CD4-positive, alpha-beta T cell treated with Interleukin-10 for 1 hour (primary cell): Measurements from ENCODE around the gene LOXHD1.

Experiments used
- DNase-seq: peaks from one replicate; pipeline ENCODE4 v3.0.0-alpha.2; 2020

The LOXHD1 gene

DNA sequence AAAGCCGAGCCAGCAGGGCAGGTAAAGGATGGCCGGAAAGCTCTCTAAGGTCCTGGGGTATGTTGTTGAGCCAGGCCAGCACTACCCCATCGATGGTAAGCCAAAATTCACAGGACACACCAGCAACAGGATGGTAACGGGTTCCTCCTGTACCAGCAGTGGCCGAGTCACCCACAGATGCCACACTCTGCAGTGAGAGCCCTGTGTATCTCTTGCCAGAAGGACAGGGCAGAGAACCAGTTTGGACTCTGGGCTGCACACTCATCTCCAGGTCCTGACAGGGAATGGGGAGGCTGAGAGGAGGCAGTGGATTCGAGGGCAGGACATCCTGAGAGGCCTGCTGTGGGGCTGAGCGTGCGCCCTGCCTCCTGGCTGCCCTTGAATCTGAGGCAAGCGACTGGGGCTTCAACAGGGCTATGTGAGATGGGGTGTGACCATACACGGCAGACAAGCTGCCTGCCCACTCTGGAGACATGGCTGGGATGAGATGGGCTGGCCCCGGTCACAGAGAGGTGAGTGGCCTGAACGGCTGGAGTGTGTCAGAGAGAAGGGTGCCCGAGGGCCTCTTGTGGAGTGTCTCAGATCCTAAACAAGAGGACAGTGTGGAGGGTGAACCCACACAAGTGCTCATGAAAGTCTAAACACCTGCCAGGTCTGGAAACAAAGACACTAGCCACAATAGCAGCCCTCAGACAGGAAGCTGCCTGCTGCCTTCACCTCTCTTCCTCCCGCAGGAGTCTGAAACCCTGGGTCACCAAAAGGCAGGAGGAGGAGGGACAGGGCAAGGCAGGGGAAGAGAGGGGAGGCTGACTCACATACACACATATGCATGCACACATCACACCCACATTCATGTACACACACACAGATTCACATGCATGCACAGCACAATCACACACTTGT lies 182.3 kb downstream of the LOXHD1 start:
- DNase-seq, result no peak

GRCh38 chr18:46471809-46472498 lies 185.1 kb downstream of the LOXHD1 start:
- no peak for DNase-seq

- no peak for DNase-seq
Observed at GRCh38 chr18:46470714-46471113, 186.3 kb downstream of the LOXHD1 start.

- no peak for DNase-seq
Observed at GRCh38 chr18:46469186-46469915, 187.7 kb downstream of the LOXHD1 start.

GRCh38 chr18:46468426-46469180 lies 188.4 kb downstream of the LOXHD1 start:
- no peak for DNase-seq

- no peak for DNase-seq
Observed at GRCh38 chr18:46466234-46467160, 190.5 kb downstream of the LOXHD1 start.

DNA sequence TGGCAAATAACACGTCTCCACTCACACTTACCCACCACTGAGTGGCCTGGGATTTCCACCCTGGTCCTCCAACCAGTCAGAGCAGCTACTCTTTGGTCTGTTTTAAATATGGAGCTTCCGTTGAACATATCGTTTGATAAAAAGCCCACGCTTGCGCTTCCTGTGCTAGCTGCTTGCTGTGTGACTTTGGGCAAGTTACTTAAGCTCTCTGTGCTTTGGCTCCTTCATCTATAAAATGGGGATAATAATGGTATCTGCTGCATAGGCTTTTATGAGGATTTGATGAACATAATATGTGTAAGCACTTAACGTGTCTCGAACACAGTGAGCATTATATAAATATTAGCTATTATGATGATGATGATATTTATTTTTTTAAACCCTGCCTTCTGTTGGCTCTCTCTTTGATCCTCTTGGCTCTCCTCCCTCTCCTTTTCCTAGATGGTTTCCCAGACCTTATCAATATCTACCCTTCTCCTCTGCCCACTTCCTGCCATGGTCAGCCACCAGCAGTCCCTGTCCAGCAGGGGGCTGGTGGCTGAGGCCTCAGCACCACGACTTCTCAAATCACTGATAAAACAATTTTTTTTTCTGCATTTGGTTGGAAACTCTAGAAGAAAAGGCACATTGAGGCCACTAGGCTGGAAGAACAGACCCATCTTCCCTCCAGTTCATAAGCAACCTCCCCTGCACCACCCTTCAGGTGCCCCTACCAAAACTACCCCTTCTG lies 191.9 kb downstream of the LOXHD1 start:
- no peak for DNase-seq

DNA sequence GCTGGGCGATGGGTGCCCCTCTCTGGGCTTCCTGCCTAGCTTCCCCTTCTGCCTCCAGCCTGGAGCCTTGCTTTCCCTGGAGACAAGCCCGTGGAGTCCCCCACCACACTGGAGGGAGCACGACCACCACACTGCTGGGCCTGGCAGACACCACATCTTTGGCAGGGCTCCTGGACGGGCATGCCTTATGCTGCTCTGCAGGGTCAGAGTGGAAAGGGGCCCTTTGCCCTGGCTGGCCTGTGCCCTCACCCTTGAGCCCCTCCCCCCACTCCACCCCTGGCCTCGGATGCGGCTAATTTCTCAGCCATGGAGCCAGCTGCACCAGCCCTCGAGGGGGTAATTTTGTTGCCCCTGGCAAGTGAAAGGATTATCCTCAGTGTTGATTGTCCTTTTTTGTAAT lies 194.5 kb downstream of the LOXHD1 start:
- DNase-seq, result no peak

DNA sequence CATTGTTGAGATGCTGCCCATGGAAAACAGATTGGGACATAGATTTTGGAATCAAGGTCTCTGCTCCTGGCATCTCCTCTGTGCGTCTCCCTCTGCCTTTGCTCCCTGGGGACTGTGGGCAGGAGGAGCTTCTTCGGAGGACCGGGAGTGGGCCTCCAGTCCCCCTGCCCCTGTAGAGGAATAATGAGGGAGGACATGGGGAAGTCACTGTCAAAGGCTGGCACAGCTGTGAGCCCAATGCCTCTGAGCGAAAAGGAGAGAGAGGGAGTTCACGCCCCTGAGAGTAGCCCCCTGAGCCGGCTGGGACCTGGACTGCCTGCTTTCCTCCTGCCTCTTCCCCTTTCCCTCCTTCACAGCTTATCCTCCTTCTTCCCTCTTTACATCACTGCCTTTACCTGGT lies 195.0 kb downstream of the LOXHD1 start:
- DNase-seq, result no peak

GRCh38 chr18:46460754-46461153 lies 196.3 kb downstream of the LOXHD1 start:
- no peak for DNase-seq

DNA sequence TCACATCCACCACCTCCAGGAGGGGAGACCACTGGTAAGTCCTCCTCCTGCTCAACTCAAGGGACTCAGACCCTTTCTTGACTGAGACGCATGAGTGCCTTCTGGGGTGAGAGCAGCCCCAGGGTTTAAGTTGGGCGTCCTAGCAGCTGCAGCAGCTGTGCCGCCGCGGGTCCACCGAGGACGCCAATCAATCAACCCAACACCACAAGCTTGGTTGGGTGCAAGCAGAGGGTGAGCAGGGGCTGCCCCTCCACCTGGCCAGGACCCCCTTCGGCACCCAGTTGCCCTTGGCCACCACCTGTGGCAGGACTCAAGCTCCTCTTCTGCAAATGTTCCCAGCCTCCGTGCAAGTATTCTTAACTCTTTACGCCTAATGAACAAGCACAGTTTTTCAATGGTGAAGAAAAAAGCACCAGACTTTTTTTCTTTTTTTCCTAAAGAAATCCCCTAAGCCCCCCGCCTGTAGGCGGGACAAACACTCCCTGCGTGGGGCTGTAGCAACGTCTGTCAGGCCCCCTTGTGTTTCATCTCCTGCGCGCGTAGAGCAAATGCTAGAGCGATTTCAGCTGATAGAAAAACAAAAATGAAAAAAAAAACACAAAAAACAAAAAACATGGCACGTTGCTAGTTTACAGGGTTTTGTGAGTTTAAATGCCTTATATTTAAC lies 197.1 kb downstream of the LOXHD1 start:
- no peak for DNase-seq

- no peak for DNase-seq
Observed at GRCh38 chr18:46458472-46458871, 198.5 kb downstream of the LOXHD1 start.

DNA sequence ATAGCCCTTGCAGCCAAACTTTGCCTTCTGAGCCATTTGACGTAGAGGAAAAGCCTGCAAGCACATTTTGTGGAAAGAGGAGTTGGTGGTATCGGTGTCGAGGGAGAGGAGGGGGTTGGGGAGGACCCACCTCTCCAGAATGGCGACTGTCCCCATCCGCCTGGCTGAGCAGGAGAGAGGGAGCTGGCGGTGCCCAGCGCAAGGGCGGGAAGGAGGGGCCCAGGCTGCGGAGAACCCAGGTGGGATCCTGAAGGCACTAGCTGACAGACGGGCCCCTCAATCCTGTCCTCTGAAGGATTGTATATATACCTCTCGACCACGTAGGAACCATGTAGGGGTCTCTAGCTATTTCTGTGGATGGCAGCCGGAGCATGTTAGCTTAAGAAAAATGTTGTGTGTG lies 200.3 kb downstream of the LOXHD1 start:
- no peak for DNase-seq

DNA sequence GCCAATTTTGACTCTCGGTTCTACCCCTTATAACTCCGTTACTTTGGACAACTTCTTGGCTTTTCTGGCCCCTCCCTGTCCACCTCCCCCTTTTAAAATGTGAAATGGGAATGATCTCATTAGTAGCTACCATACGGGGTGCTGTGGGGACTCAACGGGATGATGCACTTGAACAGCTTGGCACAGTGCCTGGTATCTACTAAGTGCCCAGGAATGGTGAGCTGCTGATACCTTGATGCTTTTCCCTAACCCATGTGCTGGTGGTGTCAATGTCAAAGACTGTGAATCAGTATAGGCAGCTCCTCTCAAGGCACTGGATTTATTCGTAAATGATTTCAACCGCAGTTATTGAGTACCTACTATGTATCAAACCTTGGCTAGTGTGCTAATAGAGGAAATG lies 204.2 kb downstream of the LOXHD1 start:
- no peak for DNase-seq

DNA sequence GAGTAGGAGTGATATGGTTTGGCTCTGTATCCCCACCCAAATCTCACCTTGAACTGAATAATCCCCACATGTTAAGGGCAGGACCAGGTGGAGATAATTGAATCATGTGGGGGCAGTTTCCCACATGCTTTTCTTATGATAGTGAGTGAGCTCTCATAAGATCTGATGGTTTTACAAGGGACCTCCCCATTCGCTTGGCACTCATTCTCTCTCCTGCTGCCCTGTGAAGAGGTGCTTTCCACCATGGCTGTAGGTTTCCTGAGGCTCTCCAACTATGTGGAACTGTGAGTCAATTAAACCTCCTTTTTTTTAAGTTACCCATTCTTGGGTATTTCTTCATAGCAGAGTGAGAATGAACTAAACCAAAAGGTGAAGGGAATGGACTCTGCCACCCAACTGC lies 207.5 kb downstream of the LOXHD1 start:
- DNase-seq, result no peak

- DNase-seq, result no peak
Observed at GRCh38 chr18:46449033-46449432, 208.0 kb downstream of the LOXHD1 start.

DNA sequence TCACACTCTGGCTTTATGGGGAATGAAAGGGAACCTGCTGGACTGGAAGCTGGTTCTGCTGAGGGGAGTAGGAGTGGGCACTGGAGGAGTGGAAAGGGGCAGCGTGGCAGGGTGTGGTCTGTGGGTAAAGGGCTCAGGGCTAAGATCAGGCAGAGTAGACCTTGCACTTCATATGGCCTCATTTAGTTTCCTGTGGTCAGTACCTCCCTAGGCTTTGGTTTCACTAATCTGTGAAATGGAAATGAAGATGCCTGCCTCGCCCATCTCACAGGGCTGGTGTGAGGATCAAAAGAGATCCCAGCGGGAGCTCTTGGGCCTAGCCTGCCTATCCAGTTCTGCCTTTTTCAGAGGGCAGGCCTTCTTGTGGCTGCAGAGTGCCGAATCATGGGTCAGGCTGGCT lies 208.7 kb downstream of the LOXHD1 start:
- no peak for DNase-seq

GRCh38 chr18:46447792-46448191 lies 209.2 kb downstream of the LOXHD1 start:
- no peak for DNase-seq

DNA sequence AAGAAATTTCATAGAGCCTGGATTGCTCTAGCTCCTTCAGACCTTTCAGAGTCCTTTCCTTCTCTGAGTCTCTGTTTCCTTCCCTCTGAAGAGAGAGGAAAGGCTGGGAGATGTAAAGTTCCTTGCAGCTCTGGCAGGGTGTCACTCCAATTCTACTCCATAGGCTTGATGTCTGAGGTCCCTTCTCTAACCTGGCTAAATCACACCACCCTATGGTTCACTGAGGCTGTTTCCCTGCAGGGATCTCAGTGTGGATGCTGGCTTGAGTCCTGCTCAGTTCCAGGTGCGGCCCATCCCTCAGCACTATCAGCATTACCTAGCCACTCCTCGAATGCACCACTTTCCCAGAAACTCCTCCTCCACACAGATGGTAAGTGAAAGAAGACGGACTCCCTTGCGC lies 209.7 kb downstream of the LOXHD1 start:
- DNase-seq, result no peak

GRCh38 chr18:46445522-46446313 lies 211.3 kb downstream of the LOXHD1 start:
- no peak for DNase-seq
